Stimulated activated CD4-positive, alpha-beta T cell treated with anti-CD3 and anti-CD28 coated beads, Interleukin-2, amount 100 ng/mL, for 4 hours (primary cell): ENCODE data around the gene MAP3K9.
"Not testable (repeated sequence)": the region's sequence is repeated elsewhere in the genome, so short reads cannot be mapped to it uniquely, and the experiment has no call there.

Experiments used
- DNase-seq: peaks from one replicate; pipeline ENCODE4 v3.0.0-alpha.2; 2020; ENCODE audit warnings: low read depth

Gene MAP3K9

DNA sequence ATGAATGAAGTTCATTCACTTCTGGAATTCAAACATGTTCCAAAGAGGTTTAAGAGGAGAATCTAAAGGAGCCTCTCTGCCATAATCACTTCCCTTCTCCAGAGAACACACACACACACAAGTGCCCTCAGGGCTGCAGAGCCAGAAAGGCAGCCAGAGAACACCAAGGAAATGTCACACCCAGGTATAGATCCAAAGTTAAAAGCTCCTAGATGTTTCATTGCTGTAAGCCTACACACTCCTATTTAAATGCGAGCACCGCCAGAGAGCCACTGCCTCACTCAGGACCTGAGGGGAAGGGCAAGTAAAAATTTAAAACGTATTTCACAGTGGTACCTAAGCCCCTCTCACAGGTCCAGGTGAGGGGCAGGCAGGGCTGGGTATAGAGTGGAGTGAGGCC lies 85.2 kb downstream of the MAP3K9 start:
- no peak for DNase-seq

DNA sequence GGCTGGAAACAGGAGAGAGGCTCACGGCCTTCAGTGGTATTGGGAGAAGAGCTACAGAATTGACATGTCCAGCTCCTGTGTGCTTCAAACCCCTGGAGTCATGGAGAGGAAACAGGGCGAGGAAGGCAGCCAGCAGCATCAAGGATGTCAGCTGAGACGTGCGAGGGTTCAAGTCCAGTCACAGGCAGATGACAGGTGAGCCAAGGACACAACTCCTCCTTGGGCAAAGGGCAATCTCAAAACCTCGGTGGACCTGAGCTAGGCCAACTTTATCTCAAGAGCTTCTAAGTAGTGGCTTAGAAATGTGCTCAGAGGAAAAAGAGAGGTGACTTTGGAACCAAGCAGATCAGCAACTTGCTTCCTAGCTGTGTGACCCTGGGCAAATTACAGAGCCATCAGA lies 86.0 kb downstream of the MAP3K9 start:
- DNase-seq, result no peak

DNA sequence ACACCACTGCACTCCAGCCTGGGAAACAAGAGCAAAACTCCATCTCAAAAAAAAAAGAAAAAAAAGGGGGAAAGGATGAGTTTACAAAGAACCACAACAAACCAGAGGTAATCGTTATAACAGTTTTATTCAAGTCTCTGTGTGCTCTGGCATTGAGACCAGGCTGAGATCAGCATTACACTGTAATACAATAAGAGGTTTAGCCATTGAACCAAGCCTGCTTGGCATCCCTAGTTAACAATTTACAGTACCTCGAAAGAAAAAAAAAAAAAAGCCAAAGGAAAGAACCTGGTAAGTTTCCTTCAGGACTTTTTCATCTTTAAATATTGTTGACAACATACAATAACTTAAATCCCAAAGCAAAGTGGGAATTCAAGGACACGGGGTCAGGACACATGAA lies 86.9 kb downstream of the MAP3K9 start:
- DNase-seq, result no peak

DNA sequence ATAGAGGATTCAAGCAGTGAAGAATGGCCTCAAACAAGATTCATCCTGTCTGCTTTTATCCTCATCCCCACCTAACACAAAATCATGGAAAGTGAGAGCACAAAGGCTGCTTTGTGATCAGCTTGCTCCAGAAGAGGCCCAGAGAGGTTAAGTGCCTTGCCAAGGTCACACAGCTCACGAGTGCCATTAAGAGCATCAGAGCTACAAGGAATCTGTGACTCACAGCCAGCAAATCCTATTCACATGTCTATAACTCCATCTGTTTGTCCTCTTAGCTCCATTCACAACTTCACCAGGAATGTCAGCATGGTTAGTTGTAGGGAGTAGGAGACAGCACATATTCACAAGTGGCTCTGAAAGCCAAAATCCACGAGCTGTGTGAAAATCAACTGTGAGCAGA lies 87.8 kb downstream of the MAP3K9 start:
- no peak for DNase-seq

DNA sequence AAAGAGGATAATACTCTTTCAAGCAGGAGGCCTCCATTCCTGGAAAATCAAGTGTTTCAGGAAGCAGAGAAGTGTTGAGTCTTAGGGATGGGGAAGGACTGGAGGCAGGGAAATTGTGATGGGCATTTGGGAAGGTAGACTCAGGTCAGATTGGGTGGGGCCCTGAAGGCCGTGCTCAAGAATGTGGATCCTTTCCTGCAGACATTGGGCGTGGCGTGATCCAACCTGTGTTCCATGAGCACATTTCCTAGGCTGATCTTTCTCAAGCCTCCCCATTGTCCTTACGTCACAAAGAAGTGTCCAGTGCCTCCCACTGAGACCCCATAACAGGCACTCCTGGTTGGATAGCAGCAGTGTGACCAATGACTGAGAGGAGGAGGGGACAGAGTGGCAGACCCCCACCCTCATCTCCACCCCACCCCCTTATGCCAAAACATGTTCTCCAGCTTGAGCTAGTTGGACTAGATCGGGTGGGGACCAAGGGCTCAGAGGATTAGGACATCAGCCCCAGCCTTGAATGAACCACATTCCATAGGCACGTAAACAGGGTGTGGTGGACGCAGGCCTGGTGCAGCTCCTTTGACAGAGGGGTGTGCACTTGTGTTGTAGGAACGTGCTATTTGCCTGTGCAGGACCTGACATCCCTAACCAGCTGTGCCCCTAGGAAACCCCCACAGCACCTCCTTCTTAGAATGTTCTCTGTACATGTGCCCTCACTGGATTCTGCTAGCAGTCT lies 90.8 kb downstream of the MAP3K9 start:
- no peak for DNase-seq

DNA sequence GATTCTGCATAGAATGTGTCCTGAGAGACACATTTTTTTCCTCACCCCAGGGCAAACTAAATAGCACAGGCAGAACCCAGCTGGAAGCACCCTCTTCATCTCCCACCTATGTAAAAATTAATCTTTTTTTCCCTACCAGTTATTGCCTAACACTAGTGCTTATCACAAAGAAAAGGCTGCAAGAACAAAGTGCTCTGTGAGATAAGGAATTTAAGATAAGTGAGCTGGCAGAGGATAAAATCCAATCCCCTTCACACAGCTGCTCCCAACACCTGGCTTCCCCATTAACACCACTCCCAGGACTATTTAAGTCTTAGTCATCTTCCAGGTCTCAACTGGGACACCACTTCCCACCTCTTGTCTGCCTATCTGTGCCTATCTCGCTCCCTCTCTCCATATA lies 92.4 kb downstream of the MAP3K9 start:
- DNase-seq, result no peak

DNA sequence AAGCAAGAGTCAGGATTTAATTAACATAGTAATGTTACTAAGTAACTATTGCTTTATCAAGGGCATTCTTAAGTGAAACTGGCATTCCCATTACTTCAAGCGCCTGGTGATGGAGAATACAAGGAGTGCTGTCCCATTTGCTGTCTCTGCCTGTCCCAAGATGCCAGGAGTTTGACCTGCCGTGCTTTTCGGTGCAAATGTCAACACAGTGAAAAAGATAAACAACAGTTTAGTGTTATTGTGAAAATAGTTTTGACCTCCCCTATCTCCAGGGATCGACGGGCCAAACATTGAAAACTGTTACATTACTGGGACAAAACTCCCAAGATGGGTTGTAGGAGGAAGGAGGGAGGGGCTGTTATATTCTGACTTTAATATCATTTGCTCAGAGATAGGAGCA lies 92.8 kb downstream of the MAP3K9 start:
- no peak for DNase-seq

DNA sequence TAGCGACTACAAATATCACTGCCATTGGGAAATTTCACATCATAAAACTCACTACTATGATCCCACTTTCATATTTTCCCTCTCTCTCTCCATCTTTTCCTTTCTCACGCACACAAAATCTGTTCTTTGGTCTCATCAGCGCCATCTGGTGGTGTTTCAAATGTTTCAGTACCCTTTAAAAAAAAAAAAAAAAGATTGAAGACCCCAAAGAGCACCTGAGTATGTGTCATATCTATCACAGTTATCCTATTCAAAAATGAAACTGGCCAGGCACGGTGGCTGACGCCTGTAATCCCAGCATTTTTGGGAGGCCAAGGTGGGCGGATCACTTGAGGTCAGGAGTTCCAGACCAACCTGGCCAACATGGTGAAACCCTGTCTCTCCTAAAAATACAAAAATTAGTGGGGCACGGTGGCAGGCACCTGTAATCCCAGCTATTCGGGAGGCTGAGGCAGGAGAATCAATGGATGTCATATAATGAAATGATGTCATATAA lies 95.2 kb downstream of the MAP3K9 start:
- DNase-seq, result peak; percentile 22

DNA sequence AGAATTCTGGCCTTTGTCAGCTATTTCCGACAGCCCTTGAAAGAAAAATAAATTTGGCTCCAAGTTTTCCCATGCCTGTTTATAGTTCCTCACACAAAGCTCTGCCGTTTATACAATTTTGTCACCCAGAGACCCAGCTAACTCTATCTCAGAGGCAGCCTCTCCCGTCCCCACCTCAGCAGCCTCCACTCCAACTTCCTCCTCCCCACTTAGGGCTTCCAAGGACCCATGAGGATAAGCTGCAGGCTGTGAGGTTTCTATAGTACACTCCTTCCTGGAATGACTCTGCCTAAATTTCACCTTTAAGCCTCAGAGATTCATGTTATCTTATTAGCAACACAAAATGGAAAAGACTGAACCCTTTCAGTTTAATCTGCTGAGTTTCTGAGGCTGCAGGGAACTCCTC lies 95.8 kb downstream of the MAP3K9 start:
- no peak for DNase-seq

DNA sequence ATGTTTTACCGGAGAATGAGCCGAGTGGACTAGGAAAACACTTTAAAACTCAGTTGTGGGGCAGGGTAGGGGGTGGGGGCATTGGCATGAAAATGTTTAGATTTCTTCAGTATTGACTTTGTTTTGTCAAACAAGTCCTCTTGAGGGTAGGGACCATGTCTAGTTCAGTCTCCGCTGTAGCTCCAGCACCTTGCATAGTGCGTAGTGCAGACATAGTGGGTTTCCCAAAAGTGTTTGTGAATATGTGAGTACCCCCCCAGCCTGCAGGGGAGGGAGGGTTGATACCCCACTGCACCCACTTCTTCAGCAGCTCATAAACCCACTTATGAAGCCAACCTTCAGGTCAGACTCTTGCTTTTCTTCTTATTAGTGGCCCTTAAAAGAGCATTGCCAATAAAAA lies 96.2 kb downstream of the MAP3K9 start:
- DNase-seq, result no peak

DNA sequence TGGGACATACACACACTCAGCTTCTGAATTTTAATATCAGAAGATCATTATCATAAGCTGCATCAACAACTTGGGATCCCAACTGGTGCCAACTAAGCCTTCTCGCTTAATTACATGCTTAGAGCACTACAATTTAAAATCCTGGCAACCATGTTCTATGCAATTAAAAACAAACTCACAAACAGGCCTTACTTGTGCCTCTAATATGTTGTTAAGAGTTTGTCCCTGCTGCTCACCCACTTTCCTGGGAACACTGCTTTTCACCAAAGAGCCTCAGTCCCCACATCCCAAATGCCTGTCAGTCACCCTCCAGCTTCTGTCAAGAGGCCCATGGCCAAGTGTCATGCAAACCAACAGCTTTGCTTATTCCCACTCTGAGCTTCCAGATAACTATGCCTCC lies 97.9 kb downstream of the MAP3K9 start:
- DNase-seq, result no peak

DNA sequence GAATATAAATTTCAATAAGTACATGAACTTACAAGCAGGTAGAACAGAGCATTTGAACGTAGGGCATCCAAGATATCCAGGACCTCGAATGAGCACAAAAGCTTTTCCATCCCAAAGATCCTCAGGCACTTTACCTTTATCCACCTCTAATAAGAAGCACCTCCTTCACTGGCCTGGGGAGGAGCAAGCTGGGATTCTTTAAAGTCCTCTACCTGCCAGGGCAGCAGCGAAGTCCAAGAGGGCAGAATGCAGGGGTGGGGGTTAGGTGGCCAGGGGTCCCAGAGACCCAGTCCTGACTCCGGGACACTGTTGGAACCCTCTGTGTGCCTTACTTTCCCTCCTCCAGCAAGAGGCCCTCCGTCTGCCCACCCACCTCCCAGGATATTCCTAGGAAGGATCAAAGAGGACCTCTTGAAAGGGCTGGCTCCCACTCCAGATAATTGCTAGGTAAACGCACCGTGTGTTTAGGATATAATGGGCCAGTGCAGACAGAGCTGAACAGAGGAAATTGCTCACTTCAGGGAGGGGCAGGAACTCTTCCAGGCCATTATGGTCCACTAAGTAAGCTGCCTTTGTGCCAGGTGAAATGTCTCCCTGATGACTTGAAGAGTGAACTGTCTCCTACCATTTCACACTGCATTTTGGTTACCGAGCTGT lies 99.5 kb downstream of the MAP3K9 start:
- DNase-seq, result no peak

DNA sequence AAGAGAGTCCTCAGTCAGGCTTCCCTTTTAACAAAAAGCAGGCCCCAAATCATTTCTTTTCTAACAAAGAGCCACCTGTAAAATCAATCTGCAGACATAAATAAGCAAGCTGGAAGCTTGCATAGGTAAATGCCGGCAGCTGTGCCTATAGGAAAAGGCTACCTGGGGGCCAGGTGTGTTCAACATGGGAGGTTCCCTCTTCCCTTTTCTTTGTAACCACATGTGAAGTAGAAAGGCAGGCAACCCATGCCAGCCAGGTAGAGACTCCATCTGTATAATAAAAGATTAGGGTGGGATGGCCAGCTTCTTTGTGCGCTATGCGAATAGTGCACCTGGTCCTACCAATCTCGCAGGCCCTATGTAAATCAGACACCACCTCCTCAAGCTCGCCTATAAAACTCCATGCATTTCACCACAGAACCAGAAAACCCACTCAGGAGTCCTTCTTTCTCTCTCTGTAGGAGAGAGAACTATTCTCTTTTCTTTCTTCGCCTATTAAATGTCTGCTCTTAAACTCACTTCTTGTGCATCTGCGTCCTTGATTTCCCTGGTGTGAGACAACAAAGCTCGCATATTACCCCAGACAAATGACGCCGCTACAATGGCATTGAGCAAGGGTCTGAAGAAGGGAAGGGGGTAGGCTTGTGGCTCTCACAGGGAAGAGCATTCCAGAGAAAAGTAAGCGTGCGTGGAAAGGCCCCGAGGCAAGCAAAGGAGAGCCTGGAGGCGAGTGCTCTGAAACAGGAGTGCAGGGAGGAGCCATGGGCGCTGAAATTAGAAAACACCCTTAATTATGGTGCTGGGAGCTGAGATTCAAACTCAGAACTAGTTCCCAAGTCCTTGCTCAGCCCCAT lies 100.4 kb downstream of the MAP3K9 start:
- DNase-seq, result no peak

DNA sequence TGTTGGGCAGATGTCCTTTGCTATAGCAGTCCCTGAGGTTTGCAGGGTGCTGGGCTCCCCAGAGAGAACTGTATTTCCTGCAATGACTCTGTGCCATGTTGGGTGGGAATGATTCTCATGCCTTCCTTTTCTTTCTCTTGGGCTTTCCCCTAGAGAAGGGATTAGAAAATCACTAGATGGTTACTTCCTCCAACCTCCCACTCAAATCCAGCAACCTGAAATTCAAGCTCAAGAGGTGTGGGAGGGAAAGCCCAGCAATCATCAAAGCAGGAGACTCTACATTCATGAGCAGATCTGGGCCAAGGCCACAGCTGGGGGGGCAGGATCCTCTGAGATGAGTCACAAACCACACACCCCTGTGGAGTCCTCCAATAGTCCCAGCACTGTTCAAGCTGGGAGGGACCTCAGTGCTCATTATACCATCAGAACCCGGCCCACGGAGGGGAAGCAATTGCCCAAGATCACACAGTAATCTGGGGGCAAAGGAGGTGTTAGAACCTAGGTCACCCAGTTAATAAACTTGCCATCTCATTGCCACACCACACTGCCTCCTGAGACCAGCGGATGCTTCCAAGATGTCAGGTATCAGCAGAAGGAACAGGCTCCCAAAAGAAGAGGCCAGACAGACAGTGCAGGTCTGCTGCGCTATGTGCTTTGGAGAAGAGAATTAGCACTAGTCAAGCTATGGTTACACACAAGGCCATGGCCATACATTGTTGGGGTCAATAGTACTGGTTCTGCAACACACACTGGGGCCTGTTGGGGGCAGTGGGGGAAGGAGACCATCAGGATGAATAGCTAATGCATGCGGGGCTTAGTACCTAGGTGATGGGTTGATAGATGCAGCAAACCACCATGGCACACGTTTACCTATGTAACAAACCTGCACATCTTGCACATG lies 101.9 kb downstream of the MAP3K9 start:
- DNase-seq, result no peak

DNA sequence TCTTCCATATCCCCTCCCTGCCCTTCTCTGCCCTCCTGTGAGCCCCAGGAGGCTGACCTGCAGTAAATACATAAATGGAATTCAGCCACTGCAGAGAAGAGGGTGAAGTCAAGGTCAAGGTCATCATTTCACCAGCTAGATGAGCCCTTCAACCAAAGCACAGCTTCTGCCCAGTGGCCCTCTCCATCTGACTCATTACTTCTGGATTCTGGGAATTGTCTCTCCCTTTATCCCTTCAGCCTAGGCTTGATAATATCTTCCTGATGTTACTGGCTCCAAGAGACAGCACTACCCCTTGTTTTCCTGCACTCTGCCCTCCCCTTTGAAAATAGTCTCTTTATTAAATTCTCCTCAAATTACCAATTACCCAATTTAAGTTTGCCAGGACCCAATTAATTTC lies 103.1 kb downstream of the MAP3K9 start:
- no peak for DNase-seq

DNA sequence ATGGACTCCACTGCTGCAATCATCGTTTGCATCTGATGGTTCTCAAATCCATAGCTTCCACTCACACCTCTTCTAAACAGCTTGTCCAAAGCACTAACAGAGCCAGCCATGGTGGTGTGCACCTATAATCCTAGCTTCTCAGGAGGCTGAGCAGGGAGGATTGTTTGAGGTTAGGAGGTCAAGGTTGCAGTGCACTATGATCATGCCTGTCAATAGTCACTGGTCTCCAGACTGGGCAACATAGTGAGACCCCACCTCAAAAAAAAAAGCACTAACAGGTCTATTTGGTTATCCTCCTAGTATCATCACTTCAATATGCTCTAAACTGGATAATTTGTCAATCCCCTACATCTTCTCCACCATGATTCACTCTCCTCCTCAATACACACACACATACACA lies 104.4 kb downstream of the MAP3K9 start:
- DNase-seq, result no peak

DNA sequence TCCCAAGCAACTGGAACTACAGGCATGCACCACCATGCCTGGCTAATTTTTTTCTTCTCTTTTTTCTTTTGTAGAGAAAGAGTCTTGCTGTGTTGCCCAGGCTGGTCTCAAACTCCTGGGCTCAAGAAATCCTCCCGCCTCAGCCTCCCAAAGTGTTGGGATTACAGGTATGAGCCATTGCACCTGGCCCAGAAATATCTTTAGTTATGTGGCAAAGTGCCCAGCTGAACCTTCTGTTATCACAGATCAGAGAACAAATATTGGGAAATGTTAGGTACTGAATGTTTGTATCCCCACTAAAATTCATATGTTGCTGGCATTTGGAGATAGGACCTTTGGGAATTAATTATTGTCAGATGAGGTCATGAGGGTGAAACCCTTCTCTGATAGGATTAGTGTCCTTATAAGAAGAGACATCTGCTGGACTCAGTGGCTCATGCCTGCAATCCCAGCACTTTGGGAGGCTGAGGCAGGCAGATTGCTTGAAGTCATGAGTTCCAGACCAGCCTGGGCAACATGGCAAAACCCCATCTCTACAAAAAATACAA lies 105.6 kb downstream of the MAP3K9 start:
- not testable (repeated sequence) for DNase-seq

DNA sequence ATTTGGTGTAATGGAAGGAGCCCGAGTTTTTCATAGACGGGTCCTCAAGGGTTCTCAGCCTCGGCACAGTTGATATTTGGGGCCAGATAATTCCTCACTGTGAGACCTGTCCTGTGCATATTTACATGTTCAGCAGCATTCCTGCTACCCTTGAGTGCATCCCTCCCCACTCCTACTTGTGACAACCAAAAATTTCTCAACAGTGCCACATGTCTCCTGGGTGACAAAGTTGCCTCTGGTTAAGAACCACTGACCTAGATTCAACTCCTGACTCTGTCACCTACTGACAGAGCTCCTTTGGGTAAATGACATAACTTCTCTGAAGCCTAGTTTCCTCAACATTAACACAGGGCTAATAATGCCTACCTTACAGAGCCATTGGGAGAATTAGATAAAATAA lies 107.2 kb downstream of the MAP3K9 start:
- DNase-seq, result no peak

DNA sequence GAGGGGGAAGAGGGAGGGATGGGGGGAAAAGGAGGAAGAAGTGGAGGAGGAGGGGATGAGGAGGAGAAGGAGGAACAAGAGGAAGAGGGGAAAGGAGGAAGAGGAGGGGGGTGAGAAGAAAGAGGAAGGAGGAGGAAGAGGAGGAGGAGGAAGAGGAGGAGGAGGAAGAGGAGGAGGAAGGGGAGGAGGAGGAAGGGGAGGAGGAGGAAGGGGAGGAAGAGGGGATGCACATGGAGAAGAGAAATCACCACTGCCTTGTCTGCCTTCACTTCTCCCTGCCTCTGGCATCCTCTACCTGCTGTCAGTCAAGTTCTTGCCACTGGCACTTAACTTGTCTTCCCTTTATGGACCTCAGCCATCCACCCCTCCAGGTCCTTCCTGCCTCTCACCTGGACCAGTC lies 107.7 kb downstream of the MAP3K9 start:
- DNase-seq, result no peak

DNA sequence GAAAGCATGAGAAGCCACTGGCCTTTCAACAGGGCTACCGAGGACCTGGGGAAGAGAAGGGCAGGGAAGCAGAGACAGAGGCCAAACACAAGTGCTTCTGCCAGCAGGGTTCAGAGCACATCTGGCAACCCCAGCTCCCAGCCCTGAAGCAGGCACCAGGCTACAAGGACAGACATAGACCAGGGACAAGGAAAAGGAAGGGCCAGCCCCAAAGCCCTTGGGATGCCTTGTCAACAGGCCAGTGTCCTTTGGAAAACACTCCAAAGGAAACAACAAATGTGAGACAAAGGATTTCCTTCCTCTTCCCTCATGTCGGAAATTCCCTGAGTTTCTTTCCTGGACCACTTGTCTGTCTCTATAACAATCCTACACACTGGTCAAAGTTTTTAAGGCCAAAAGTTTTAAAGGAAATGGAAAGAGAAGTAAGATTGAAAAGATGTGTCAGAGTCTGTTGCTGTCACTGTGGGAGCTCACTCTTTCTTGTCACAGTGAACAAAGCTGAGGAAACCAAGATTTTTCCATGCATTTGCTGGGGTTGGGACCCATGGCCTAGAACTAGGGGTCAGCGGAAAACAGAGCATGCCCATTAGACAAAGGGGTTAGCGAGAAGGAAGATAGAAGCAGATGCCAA lies 108.2 kb downstream of the MAP3K9 start:
- no peak for DNase-seq

DNA sequence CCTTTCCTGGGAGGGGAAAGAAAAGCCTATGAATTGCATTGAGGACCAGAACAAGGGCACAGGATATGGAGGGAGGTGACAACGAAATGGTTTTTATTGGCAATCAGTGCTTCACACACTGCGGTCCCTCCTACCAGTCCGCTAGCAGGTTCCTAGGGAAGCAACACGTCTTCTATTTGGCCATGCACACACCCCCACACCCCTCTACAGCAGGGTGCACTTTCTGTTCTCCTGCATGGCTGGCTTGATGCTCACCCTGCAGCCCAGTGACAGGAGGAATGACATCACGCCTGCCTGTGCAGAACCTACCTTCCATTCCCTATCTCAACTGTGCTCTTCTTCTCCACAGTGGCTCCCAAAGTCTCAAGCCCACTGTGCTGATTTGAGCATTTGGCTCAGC lies 109.7 kb downstream of the MAP3K9 start:
- DNase-seq, result no peak
